Osteoblast (primary cell): ENCODE measurements around the gene MAP6. TPM values are rescaled to one million over a fixed set of nuclear protein-coding genes. Genes with fewer than 3 reads are reported as not detected.

Experiments used
- DNase-seq: peaks from one replicate; pipeline ENCODE4 v3.0.0; 2011; ENCODE audit warnings: low spot score, mixed read lengths; ENCODE audit not compliant: insufficient read length; ENCODE audit errors: missing footprints
- H2AFZ ChIP-seq: 2 replicates; pipeline ENCODE4 v1.6.0; 2011; ENCODE audit warnings: mild to moderate bottlenecking, low read length
- H3K27ac ChIP-seq: 2 replicates; pipeline ENCODE4 v1.5.1; 2011; ENCODE audit warnings: mild to moderate bottlenecking, low read depth, low read length, moderate library complexity
- H3K27me3 ChIP-seq: 2 replicates; pipeline ENCODE4 v1.6.0; 2012; ENCODE audit warnings: mild to moderate bottlenecking, control low read depth, inconsistent platforms, low read length, moderate library complexity; ENCODE audit not compliant: insufficient read depth
- H3K36me3 ChIP-seq: 2 replicates; pipeline ENCODE4 v1.5.1; 2011; ENCODE audit warnings: mild to moderate bottlenecking, low read length, control low read depth, moderate library complexity; ENCODE audit not compliant: insufficient read depth
- H3K4me1 ChIP-seq: 2 replicates; pipeline ENCODE4 v1.5.1; 2011; ENCODE audit warnings: mild to moderate bottlenecking, low read length, control low read depth, moderate library complexity; ENCODE audit not compliant: insufficient read depth
- H3K4me2 ChIP-seq: 2 replicates; pipeline ENCODE4 v1.6.0; 2011; ENCODE audit warnings: mild to moderate bottlenecking, low read length; ENCODE audit not compliant: insufficient read depth
- H3K4me3 ChIP-seq: fragments of 200-600 bp; sonication (generic); 3 replicates; pipeline ENCODE4 v1.5.1; 2012; ENCODE audit warnings: mild to moderate bottlenecking, low read length, inconsistent platforms; ENCODE audit not compliant: insufficient read depth
- H3K79me2 ChIP-seq: 2 replicates; pipeline ENCODE4 v1.6.0; 2012; ENCODE audit warnings: mild to moderate bottlenecking, low read length, control low read depth, inconsistent platforms; ENCODE audit not compliant: insufficient read depth
- H3K9me3 ChIP-seq: 2 replicates; pipeline ENCODE4 v1.5.1; 2011; ENCODE audit warnings: low read depth, low read length, control low read depth
- H4K20me1 ChIP-seq: 2 replicates; pipeline ENCODE4 v1.6.0; 2012; ENCODE audit warnings: mild to moderate bottlenecking, low read length, control low read depth; ENCODE audit not compliant: insufficient read depth
- CTCF ChIP-seq: IDR thresholded peaks from 2 replicates; pipeline ENCODE4 v1.5.1; 2011; ENCODE audit warnings: mild to moderate bottlenecking, low read depth, low read length, moderate library complexity; ENCODE audit errors: extremely low read depth
- total RNA-seq: library from RNA; depleted of rRNA; stranded (reverse); fragments of >200 nt; gene quantifications from 2 replicates; pipeline ENCODE4 v1.2.3, GENCODE V29; 2012

The MAP6 gene
- total RNA-seq, 1 donor, result 0.72 TPM

- Histone ChIP-seq H3K27me3 (peaks cover 14% of the 10 kb centered on the region), H4K20me1 (no peaks in the 10 kb centered on the region), H2AFZ (no peak overlapping the region), H3K4me3 (no peak overlapping the region), H3K27ac (no peak overlapping the region), H3K9me3 (no peaks in the 10 kb centered on the region), H3K4me2 (no peak overlapping the region), H3K4me1 (peaks cover 26% of the 10 kb centered on the region), H3K36me3 (no peaks in the 10 kb centered on the region), H3K79me2 (no peaks in the 10 kb centered on the region)
- no peak for TF ChIP-seq CTCF
- no peak for DNase-seq
Observed at GRCh38 chr11:75631086-75631730, 37.6 kb downstream of the MAP6 start.

- peaks cover 11% of the 10 kb centered on the region for H3K27me3 ChIP-seq
- H3K4me2 ChIP-seq, result no peak overlapping the region
- no peaks in the 10 kb centered on the region for H3K36me3 ChIP-seq
- peak overlapping the region; percentile 52 for H2AFZ ChIP-seq
- no peak overlapping the region for H3K27ac ChIP-seq
- no peak overlapping the region for H3K4me3 ChIP-seq
- TF ChIP-seq CTCF, result no peak
- no peaks in the 10 kb centered on the region for H3K9me3 ChIP-seq
- H3K4me1 ChIP-seq, result peaks cover 25% of the 10 kb centered on the region
- no peaks in the 10 kb centered on the region for H4K20me1 ChIP-seq
- DNase-seq, result no peak
- H3K79me2 ChIP-seq, result no peaks in the 10 kb centered on the region
Observed at GRCh38 chr11:75627906-75628668, 40.8 kb downstream of the MAP6 start.

GRCh38 chr11:75626889-75627529, 41.8 kb downstream of the MAP6 start:
- peak overlapping the region; percentile 70 for H3K27ac ChIP-seq
- no peaks in the 10 kb centered on the region for H3K9me3 ChIP-seq
- H3K79me2 ChIP-seq, result no peaks in the 10 kb centered on the region
- no peaks in the 10 kb centered on the region for H3K36me3 ChIP-seq
- H3K27me3 ChIP-seq, result peaks cover 11% of the 10 kb centered on the region
- H2AFZ ChIP-seq, result peak overlapping the region; percentile 6
- no peaks in the 10 kb centered on the region for H4K20me1 ChIP-seq
- H3K4me2 ChIP-seq, result peak overlapping the region; percentile 33
- no peak for TF ChIP-seq CTCF
- DNase-seq, result peak; percentile 65
- H3K4me1 ChIP-seq, result peaks cover 25% of the 10 kb centered on the region
- no peak overlapping the region for H3K4me3 ChIP-seq
